ENCODE measurements around the gene SARM1.
"Not testable (repeated sequence)": the region's sequence is repeated elsewhere in the genome, so short reads cannot be mapped to it uniquely, and the experiment has no call there.

SARM1 gene

DNA sequence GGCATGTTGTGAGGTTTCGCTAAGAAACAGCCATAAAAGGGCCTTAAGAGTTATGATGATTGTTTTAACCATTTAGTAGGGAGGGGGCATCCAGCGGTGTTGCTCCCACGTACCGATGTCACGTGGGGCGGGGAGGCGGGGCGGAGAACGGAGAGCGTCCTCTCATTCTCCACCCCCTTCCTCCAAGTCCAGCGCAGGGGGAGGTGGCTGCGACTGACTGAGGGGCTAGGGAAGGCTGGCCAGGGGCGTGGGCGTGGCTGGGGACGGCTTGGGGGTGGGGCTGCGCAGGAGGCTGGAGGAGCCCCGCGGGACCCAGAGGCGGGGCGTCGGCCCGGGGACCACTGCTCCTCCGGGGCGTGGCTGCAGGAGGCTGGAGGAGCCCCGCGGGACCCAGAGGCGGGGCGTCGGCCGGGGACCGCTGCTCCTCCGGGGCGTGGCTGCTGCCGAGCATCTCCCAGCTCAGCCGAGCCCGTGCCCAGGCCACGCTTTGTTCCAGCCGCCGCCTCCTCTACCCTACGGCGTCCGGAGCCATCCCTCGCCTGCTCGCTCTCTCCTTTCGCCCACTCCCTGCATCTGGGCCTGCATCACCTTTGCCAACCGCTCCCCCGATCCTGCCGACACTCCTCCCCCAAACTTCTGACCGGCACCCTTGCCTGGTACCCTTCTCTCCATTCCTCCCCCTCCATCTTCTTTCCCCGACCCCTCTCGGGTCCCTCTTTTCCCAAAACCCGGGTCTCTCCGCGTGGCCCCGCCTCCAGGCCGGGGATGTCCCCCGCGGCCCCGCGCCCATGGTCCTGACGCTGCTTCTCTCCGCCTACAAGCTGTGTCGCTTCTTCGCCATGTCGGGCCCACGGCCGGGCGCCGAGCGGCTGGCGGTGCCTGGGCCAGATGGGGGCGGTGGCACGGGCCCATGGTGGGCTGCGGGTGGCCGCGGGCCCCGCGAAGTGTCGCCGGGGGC, at the start of gene SARM1:
TSS of gene SARM1 (plus strand) at position 450 of the 958 bp plus-strand sequence. CDS start at position 789, 339 bp downstream.
- DNase-seq = peak; percentile 88

DNA sequence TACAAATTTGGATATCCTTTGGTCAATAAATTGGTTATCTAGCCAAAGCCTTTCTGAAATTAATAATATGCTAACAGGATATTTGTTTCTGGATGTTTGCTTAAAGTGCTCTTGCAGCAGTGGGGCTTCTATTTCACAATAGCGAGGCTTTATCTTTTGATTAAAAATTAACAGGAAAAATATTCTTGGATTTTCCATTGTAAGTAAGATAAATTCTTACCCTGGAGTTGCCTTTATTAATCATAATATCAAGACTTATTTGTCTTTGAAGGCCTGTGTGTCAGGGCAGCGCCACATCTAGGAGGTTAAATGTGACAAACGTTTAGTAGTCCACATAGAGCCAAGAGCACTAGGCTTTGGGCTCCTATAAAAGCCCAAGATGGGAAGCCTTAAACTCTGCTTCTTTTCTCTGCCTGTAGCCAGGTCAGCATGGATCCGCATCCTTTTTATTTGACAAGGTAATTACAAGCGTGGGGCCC, 47.2 kb upstream of the SARM1 start:
- no peak for DNase-seq

DNA sequence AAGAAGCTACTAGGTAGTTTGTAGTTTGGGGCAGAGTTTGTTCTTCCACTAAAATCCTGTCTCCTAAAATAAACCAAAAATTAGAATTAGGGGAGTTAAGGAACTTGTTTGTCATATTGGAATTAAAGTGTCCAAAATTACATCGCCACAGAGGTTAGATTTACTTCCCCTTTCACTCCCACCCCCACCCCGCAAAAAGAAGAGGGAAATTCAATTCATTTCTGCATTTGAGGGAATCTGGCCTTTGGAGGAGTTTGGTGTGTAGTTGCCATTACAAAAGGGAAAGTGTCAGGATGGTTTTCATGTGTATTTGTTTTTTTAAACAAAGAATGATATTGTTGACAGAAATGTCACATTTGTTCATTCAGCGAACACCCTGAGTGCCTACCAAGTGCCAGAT, 46.7 kb upstream of the SARM1 start:
- no peak for DNase-seq

DNA sequence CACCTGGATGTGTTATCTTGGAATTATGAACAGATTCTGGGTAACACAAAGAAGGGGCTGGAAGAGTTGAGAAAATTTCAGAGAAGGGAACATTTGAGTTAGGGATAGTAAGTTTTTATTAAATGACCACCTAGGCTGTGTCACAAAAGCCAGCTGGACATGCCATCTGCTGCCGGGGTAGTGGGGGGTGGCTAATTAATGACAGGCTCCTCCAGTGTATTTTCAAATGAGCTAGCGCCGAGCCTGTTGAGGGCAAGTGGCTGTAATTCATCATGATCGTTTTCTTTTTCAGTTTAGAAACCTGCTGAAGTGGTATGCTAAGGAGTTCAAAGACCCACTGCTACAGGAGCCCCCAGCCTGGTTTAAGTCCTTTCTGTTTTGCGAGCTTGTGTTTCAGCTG, 46.3 kb upstream of the SARM1 start:
- peak; percentile 22 for DNase-seq

GRCh38 chr17:28326114-28326513, 45.4 kb upstream of the SARM1 start:
- no peak for DNase-seq

DNA sequence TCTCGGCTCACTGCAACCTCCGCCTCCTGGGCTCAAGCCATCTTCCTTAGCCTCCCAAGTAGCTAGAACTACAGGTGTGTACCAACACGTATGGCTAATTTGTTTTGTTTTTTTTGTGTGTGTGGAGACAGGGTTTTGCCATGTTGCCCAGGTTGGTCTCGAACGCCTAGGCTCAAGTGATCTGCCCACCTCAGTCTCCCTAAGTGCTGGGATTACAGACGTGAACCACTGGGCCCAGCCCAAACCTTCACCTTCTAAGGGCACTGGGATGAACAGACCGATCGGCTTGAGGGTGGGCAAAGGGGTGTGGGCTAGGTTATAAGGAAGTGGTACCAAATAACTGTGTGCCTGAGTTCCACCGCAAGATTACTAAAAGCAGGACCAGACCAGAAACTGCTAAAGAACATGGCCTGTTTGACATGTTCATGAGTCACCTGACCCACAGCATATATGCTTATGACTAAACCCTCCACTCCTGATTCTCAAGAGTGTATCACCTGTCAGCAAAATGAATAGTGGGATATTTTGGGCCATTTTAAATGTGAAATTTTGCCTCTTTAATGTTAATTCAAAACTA, 44.4 kb upstream of the SARM1 start:
- no peak for DNase-seq

GRCh38 chr17:28327709-28328108, 43.8 kb upstream of the SARM1 start:
- DNase-seq = no peak

DNA sequence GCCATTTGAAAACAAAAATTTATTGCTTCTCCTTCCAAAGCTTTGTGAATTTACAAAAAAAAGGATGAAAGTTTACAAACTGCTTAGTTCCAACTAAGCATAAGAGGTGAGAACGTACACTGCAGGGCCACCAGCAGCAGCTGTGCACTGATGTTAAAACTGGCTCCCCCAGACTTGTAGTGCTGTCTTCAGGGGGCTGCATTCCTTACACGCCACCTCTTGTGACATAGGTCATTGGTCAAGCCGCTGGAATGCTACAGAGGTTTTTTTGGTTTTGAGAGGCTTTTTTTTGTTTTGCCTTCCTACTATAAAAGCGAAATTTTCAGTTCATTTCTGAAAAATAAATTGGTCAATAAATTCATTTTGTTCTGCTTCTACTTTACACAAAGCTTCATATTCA, 43.2 kb upstream of the SARM1 start:
- DNase-seq = no peak

DNA sequence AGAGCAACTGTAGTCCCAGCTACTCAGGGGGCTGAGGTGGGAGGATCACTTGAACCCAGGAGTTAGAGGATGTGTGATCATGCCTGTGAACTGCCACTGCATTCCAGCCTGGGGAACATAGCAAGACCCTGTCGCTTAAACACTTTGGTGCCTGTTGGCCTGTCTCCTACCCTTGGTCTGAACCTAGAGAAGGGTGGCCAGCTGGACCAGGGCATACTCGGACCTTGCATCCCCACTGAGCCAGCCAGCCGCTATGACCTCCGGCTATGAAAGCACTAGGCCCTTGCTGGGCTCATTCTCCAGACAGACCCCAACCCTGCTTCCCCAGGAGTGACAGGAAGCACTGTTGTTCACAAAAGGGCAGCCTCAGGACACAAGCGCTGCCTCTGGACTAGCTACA, 40.8 kb upstream of the SARM1 start:
- DNase-seq = no peak

GRCh38 chr17:28331891-28332420, 39.5 kb upstream of the SARM1 start:
- no peak for DNase-seq

DNA sequence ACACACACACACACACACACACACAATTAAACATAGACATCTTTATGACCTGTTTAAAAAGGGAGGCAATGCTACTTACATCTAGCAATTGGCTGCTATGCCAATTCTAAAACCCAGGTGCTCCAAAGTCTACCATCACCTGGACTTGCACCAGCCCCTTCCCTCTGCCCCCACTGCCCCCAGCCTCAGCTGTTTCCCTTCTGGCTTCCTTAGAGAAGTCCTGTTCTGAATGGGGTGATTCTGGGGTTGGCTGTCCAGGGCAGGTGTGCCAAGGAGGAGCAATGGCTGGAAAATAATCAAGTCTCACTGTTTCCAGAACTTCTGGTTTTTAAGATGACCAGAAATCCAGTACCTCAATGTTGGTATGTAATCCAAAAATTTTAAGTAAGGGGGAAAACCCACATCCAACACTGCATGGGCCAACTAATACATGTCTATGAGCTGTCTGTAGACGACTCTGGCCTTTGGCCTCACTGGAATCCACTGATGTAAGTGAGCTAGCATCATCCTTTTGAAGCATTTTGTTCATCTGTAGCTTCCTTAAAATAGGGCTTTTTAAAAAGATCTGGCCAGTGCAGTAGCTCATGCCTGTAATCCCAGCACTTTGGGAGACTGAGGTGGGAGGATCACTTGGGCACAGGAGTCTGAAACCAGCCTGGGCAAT, 38.3 kb upstream of the SARM1 start:
- no peak for DNase-seq

- no peak for DNase-seq
Observed at GRCh38 chr17:28334171-28334570, 37.3 kb upstream of the SARM1 start.

DNA sequence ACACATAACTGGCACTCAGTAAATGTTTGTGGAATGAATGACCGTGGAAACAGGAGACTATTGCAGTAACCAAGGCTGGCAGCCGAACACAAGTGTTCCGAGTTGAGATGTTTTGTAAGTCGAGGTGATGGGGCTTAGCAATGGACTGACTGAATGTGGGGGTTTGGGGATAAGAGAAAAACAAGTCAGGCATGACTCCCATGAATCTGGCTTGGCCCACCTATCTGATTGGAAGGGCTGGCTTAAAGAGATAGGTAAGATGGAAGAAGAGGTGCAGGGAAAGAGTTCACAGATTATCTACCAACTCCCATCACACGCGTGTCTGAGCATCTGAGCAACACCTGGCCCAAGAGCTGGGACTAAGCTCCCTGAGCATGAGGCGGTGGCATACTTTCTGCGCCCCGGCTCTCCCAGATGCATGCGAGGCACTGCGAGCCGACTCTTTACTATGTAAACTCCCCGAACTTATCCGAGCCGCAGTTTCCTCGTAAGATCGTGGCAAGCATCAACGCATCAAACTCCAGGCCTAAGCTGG, 36.8 kb upstream of the SARM1 start:
- no peak for DNase-seq

DNA sequence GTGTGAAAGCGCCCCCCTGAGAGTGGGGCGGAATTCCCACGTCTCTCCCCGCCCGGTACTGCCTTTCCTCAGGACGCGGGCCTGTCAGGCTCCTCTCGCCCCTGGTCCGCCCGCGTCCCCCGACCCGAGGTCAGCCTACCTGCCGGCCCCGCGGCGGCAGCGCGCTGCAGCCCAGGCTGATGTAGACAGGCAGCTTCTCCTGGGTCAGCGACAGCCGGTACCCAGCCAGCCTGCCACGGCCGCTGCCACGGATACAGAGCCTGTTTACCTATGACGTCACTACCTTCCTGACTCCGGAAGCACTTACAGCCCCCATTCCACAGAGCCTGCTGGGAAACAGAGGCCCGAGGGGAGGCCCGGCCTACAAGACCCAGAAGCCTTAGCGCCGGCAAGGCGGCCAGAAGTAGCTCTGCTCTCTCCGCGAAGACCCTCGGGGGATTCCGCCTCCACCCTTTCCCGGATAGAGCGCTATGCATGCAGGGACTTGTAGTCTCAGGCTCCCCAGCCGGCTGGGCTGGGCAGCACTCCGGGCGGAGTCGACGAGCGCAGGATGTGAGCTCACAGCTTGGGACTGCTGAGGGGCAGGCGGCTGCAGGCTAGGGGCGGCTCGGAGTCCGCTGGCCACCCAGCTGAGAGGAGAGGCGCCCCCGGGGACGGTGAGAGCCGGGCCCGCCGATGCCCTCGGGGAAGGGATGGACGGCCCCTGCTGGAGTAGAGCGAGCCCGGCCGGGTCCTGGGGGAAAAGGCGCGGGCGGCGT, 36.1 kb upstream of the SARM1 start, which contains the start of the genes IFT20 and TNFAIP1:
TSS of gene IFT20 (minus strand) at position 272 of the 758 bp plus-strand sequence. CDS start 3,487 bp downstream, outside the sequence.
TSS of gene TNFAIP1 (plus strand) at position 561 of the 758 bp plus-strand sequence. CDS start 3,761 bp downstream, outside the sequence.
- peak; percentile 100 for DNase-seq

DNA sequence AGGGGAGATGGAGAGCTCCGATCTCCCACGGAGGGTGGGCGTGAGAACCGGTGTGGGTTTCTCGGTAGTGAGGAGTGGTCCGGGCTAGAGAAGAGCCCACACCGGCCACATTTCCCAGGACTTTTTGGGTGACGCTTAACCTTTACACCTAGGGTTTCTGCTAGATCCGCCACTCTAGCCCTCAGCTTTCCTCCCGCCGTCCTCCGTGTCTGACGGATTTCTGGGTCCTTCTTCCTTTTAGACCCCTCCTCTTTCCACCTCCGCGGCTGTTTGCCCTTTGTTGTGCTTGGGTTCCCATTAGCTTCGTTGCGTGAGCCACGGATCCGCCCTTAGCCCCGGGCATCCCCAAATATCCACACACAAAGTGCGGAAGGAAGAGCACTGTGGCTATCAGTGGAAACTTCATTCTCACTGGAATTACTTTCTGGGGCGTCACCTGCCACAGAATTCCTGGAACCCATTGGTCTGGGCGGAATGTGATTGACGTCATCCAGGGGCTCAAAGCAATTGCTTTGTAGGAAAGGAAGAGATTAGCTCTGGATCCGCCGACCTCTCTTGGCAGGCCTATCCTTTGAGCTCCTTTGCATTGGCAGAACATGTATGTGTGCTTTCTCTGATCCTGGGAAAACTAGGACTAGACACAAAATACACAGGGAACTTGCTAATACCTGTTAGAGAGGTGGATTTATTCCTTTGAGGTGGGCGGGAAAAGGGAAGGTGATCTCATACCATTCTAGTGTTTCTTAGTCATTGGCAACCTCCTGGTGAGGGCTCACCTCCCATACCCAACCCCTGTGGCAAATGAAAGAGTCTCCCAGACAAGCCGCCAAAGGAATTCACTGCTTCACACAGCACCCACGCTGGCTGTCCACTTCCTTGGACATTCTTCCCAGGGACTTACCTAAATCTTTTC, 35.3 kb upstream of the SARM1 start:
- peak; percentile 55 for DNase-seq

DNA sequence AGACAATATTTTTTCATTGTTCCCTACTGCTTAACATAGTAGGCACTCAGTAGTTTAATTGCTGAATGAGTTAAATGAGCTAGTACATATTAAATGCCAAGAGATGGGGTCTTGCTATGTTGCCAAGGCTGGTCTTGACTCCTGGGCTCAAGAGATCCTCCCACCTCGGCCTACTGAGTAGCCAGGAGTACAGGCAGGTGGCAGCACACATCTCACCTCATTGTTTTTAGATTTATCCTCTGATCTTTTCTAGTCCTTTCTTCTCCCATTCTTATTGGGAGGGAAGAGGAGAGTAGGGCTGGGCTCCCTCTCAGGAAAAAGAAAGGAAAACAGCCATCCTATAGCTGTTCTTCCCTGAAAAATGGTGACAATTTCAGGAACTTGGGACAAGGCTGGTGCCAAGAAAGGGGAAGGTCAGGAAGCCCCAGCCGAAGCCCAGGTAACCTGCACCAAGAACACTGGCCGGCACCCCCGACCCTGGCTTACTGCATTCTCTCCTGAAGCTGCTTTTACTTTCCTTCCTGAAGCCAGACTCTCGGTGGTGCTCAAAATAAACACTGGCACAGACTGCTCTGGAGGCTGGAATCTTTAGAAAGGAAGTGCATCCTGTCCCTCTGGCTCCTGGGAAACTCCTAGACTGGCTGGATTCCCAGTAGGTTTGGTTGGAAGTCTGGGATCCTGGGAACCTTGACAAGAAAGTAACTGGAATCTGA, 33.3 kb upstream of the SARM1 start:
- no peak for DNase-seq

- DNase-seq = not testable (repeated sequence)
Observed at GRCh38 chr17:28338769-28339212, 32.7 kb upstream of the SARM1 start.

DNA sequence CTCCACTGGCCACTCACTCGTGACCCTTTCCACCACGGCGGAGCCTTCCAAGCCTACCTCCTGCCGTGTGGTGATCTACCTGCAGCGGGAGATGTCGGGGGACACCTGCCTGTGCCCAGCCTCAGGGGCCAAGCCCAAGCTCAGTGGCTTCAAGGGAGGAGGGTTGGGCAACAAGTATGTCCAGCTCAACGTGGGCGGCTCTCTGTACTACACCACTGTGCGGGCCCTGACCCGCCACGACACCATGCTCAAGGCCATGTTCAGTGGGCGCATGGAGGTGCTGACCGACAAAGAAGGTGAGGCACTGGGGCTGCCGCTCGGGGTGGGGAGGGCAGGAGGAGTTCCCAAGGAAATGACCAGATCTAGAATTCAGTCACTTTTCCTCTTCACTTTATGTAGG, 32.1 kb upstream of the SARM1 start:
- DNase-seq = no peak

DNA sequence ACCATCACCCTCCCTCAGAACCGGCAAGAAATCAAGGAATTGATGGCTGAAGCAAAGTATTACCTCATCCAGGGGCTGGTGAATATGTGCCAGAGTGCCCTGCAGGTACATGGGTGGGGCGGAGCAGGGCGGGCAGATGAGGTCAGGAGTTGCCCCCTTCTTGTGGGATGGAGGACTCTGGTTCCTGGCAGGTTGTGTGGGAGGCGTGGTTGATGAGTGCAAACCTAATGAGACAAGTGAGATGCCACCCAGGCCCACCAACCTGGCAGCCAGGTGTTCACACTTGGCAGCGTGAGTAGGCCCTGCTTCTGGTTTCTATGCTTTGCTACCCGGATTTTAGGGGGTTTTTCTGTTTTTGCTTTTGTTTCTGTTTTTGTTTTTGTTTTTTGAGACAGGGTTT, 31.1 kb upstream of the SARM1 start:
- DNase-seq = no peak

GRCh38 chr17:28341516-28341915, 30.0 kb upstream of the SARM1 start:
- DNase-seq = no peak
